Measurements from ENCODE around the gene ATP8B3. TPM values are rescaled to one million over a fixed set of nuclear protein-coding genes. Genes with fewer than 3 reads are reported as not detected.
A peak's percentile ranks its signal among the peaks of the same experiment; 100 is the strongest.

Gene ATP8B3
- total and polyA plus RNA-seq, 2 of the 13 experiments (the other 11 are each of a cell fraction or from before 2014, with no cell fraction given), result 2.6 to 5.9 TPM

DNA sequence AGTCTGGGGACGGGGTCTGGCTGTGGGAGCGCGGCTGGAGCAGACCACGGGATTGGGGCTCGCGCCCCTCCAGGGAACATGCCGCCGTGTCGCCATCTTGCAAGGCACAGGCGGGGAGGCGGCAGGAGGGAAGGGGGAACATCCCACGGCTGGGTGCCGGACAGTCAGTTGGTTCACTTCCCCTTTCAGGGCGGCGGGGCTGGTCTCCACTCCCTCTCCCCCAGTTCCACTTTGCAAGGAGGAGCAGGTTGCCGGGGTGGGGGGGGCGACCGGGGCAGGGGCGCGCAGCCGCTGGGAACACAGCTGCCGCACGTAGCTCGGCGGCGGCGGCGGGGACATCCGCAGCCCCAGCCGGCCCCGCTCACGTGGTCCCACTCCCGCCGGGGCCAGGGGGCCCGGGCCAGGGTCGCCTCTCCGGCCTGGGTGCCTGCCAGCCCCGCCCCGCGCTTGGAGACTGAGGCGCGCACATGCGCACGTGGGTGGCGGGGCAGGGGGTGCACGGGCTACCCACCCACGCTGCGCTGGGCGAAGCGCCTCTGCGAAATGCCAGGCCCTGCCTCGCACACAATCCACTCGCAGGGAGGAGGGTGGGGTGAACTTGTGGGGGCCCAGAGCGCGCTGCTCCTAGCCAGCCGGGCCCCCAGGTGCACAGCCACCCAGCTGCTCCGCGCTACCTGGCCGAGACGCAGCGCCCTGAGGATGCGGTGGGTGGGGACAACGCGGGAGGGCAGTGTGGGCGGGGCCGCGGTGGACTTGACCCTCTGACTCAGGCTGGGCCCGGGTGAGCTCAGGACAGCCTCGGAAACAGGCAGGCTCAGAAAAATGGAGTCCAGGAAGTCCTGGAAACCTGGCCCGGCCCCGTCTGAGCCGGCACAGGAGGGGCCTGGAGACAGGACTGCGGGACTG is 44.9 kb upstream of the ATP8B3 start:
- peaks cover 52% of the 10 kb centered on the region for H3K4me1 ChIP-seq (ENCODE audit: insufficient read depth, low read length)
- H2AFZ ChIP-seq (ENCODE audit: low read length), result no peak overlapping the region
- no peaks in the 10 kb centered on the region; a peak in 1 of 5 replicates for H3K27me3 ChIP-seq (ENCODE audit: control insufficient read depth in 1 of 2, insufficient read depth in 2 of 2, low read length in 2 of 2)
- CTCF ChIA-PET (ENCODE audit: low intra/inter-chr PET ratio, low total read pairs), result no interaction called here
- 0 out of 5 replicates have a peak, but pooled peaks cover 2 to 3% of the 10 kb centered on the region in 2 experiments for H3K36me3 ChIP-seq (replicated peaks in 1 of 2; ENCODE audit: control insufficient read depth in 1 of 2, insufficient read depth in 2 of 2, low read length in 2 of 2)
- POLR2A ChIA-PET, result interaction anchor here (0.7 to 1.7 kb wide), 7 partner anchors 10 to 366 kb away, joined by 3 to 6 read pairs (median 4); no protein-coding TSS in a partner anchor
- DNase-seq (ENCODE audit: low spot score), result peak; percentile 77
- BruUV-seq (replicated peaks), result no TSS peak
- H3K9ac ChIP-seq (ENCODE audit: insufficient read depth, low read depth, low read length), result peak overlapping the region; percentile 53; the same call in 1 of the 2 replicates
- H3K9me3 ChIP-seq (ENCODE audit: low read length), result no peaks in the 10 kb centered on the region
- 74% methylated on average over 40 of the region's 73 CpGs for WGBS (ENCODE audit: low lambda C conversion rate)
- H4K20me1 ChIP-seq (ENCODE audit: insufficient read depth, low read length), result peaks cover 57% of the 10 kb centered on the region
- intact Hi-C loops (cut with micrococcal nuclease; ENCODE audit: unreplicated experiment), result no loop called here
- FAIRE-seq, result peak; percentile 50
- in situ Hi-C loops (cut with HindIII; ENCODE audit: extremely low pct_ligation_motif_present, low pct_unique_long_range_greater_than_20kb), result no loop called here
- peak overlapping the region; percentile 69 for H3K27ac ChIP-seq (ENCODE audit: extremely low read length, insufficient read depth, low read length)
- H3K4me3 ChIP-seq (replicated peaks in 1 of 3; ENCODE audit: insufficient read depth in 1 of 3, low read depth in 2 of 3, low read length in 3 of 3), result peak overlapping the region in 1 of 3 experiments; percentile 52; a peak in 2 of 6 replicates
- H3K79me2 ChIP-seq (ENCODE audit: insufficient read depth, low read length), result peaks cover 55% of the 10 kb centered on the region
- H3K4me2 ChIP-seq (ENCODE audit: low read depth, low read length), result no peak overlapping the region
- ATAC-seq, result peak; percentile 55
- TF ChIP-seq EZH2 (conservative IDR thresholded peaks at IDR 0.05; ENCODE audit: low read depth, low read length), result no peak
- TF ChIP-seq, protein P1, sequence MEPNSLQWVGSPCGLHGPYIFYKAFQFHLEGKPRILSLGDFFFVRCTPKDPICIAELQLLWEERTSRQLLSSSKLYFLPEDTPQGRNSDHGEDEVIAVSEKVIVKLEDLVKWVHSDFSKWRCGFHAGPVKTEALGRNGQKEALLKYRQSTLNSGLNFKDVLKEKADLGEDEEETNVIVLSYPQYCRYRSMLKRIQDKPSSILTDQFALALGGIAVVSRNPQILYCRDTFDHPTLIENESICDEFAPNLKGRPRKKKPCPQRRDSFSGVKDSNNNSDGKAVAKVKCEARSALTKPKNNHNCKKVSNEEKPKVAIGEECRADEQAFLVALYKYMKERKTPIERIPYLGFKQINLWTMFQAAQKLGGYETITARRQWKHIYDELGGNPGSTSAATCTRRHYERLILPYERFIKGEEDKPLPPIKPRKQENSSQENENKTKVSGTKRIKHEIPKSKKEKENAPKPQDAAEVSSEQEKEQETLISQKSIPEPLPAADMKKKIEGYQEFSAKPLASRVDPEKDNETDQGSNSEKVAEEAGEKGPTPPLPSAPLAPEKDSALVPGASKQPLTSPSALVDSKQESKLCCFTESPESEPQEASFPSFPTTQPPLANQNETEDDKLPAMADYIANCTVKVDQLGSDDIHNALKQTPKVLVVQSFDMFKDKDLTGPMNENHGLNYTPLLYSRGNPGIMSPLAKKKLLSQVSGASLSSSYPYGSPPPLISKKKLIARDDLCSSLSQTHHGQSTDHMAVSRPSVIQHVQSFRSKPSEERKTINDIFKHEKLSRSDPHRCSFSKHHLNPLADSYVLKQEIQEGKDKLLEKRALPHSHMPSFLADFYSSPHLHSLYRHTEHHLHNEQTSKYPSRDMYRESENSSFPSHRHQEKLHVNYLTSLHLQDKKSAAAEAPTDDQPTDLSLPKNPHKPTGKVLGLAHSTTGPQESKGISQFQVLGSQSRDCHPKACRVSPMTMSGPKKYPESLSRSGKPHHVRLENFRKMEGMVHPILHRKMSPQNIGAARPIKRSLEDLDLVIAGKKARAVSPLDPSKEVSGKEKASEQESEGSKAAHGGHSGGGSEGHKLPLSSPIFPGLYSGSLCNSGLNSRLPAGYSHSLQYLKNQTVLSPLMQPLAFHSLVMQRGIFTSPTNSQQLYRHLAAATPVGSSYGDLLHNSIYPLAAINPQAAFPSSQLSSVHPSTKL (CRISPR knock-in tag; IDR thresholded peaks at IDR 0.05), result no peak; the same call in 1 of the 2 replicates
- no peak for TF ChIP-seq ZNF780A (CRISPR knock-in tag; IDR thresholded peaks at IDR 0.05)
- no peak for TF ChIP-seq PITX1 (CRISPR knock-in tag; IDR thresholded peaks at IDR 0.05)
- 0 out of 2 replicates have a peak, but pooled peaks have one; percentile 30 for TF ChIP-seq HDAC2 (CRISPR knock-in tag; IDR thresholded peaks at IDR 0.05)
- no peak for TF ChIP-seq ZNF782 (CRISPR knock-in tag; IDR thresholded peaks at IDR 0.05; ENCODE audit: borderline replicate concordance)
- no peak for TF ChIP-seq TCF12 (IDR thresholded peaks at IDR 0.05)
- no peak for TF ChIP-seq TCF12 (CRISPR knock-in tag; IDR thresholded peaks at IDR 0.05)
- no peak for TF ChIP-seq ISL2 (CRISPR knock-in tag; IDR thresholded peaks at IDR 0.05)
- TF ChIP-seq, protein P2, sequence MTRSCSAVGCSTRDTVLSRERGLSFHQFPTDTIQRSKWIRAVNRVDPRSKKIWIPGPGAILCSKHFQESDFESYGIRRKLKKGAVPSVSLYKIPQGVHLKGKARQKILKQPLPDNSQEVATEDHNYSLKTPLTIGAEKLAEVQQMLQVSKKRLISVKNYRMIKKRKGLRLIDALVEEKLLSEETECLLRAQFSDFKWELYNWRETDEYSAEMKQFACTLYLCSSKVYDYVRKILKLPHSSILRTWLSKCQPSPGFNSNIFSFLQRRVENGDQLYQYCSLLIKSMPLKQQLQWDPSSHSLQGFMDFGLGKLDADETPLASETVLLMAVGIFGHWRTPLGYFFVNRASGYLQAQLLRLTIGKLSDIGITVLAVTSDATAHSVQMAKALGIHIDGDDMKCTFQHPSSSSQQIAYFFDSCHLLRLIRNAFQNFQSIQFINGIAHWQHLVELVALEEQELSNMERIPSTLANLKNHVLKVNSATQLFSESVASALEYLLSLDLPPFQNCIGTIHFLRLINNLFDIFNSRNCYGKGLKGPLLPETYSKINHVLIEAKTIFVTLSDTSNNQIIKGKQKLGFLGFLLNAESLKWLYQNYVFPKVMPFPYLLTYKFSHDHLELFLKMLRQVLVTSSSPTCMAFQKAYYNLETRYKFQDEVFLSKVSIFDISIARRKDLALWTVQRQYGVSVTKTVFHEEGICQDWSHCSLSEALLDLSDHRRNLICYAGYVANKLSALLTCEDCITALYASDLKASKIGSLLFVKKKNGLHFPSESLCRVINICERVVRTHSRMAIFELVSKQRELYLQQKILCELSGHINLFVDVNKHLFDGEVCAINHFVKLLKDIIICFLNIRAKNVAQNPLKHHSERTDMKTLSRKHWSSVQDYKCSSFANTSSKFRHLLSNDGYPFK (CRISPR knock-in tag; IDR thresholded peaks at IDR 0.05; ENCODE audit: borderline replicate concordance), result no peak
- TF ChIP-seq, protein P3, sequence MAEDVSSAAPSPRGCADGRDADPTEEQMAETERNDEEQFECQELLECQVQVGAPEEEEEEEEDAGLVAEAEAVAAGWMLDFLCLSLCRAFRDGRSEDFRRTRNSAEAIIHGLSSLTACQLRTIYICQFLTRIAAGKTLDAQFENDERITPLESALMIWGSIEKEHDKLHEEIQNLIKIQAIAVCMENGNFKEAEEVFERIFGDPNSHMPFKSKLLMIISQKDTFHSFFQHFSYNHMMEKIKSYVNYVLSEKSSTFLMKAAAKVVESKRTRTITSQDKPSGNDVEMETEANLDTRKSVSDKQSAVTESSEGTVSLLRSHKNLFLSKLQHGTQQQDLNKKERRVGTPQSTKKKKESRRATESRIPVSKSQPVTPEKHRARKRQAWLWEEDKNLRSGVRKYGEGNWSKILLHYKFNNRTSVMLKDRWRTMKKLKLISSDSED (CRISPR knock-in tag; IDR thresholded peaks at IDR 0.05), result no peak
- TF ChIP-seq GTF2F1 (IDR thresholded peaks at IDR 0.05; ENCODE audit: low read length), result no peak
- TF ChIP-seq ZNF274 (CRISPR knock-in tag; IDR thresholded peaks at IDR 0.05), result no peak
- TF ChIP-seq ZNF263 (CRISPR knock-in tag; IDR thresholded peaks at IDR 0.05), result no peak
- TF ChIP-seq RARA (CRISPR knock-in tag; IDR thresholded peaks at IDR 0.05), result peak; percentile 93
